SK-N-SH (cell line): ENCODE data around the gene DDC. TPM values are rescaled to one million over a fixed set of nuclear protein-coding genes. Genes with fewer than 3 reads are reported as not detected.

ENCODE experiments used
- CTCF ChIA-PET: fragments of 300-600, 350-600 bp; formaldehyde crosslinking; extraction: SDS; loops from one replicate; lab custom pipeline; 2021; lab: Yijun Ruan, JAX
- POLR2A ChIA-PET: fragments of 350-600 bp; sonication (Branson Sonifier 250); formaldehyde crosslinking; extraction: SDS; loops from one replicate; lab custom pipeline; 2020; ENCODE audit warnings: antibody characterized with exemption, inconsistent platforms; lab: Yijun Ruan, JAX
- DNase-seq: peaks from one replicate; pipeline ENCODE4 v3.0.0; 2012
- H2AFZ ChIP-seq: fragments of 200-600 bp; sonication (generic); 2 replicates; pipeline ENCODE4 v1.8.1; 2016; ENCODE audit warnings: antibody characterized with exemption, mild to moderate bottlenecking, low read depth
- H3F3A ChIP-seq: fragments of 200-600 bp; sonication (generic); replicated peaks from 2 replicates; pipeline ENCODE3; 2016; ENCODE audit warnings: antibody characterized with exemption, mild to moderate bottlenecking; ENCODE audit not compliant: insufficient read depth
- H3K27ac ChIP-seq, 2 experiments: fragments of 200-500 bp in 1 of 2; fragments of 200-600 bp in 1 of 2; sonication (Bioruptor generic) in 1 of 2; sonication (generic), shearing (Covaris generic) in 1 of 2; 2 replicates each; pipeline versions ENCODE4 v1.5.1 to v1.6.1; 2014 to 2016; ENCODE audit warnings: low read depth in 2 of 2, inconsistent platforms in 1 of 2, low read length in 1 of 2, mild to moderate bottlenecking in 1 of 2, mixed read lengths in 1 of 2
- H3K27me3 ChIP-seq: fragments of 200-600 bp; sonication (generic), shearing (Covaris generic); 2 replicates; pipeline ENCODE4 v1.6.1; 2016; ENCODE audit warnings: mixed run types; ENCODE audit not compliant: insufficient read depth
- H3K36me3 ChIP-seq, 2 experiments: fragments of 200-500 bp in 1 of 2; fragments of 200-600 bp in 1 of 2; sonication (Bioruptor generic) in 1 of 2; sonication (generic) in 1 of 2; replicated peaks in 1 of 2; 2 replicates each; pipeline versions ENCODE3 to v1.5.1; 2014 to 2016; ENCODE audit warnings: low read length in 1 of 2, mild to moderate bottlenecking in 1 of 2; ENCODE audit not compliant: insufficient read depth in 2 of 2, control insufficient read depth in 1 of 2
- H3K4me1 ChIP-seq, 2 experiments: fragments of 200-500 bp in 1 of 2; fragments of 200-600 bp in 1 of 2; sonication (Bioruptor generic) in 1 of 2; sonication (generic), shearing (Covaris generic) in 1 of 2; 2 replicates each; pipeline versions ENCODE4 v1.5.1 to v1.6.1; 2014 to 2016; ENCODE audit warnings: low read depth in 1 of 2, low read length in 1 of 2, mixed run types in 1 of 2; ENCODE audit not compliant: insufficient read depth in 2 of 2, control insufficient read depth in 1 of 2
- H3K4me2 ChIP-seq: fragments of 200-600 bp; sonication (generic), shearing (Covaris generic); 2 replicates; pipeline ENCODE4 v1.6.1; 2017; ENCODE audit warnings: mixed run types
- H3K4me3 ChIP-seq, 2 experiments: fragments of 200-500 bp in 1 of 2; fragments of 200-600 bp in 1 of 2; sonication (Bioruptor generic) in 1 of 2; sonication (generic), shearing (Covaris generic) in 1 of 2; 2 replicates each; pipeline versions ENCODE4 v1.5.1 to v1.8.1; 2014 to 2016; ENCODE audit warnings: low read depth in 2 of 2, inconsistent platforms in 1 of 2, low read length in 1 of 2, mild to moderate bottlenecking in 1 of 2, mixed read lengths in 1 of 2, moderate library complexity in 1 of 2
- H3K79me2 ChIP-seq: fragments of 200-600 bp; sonication (generic); 2 replicates; pipeline ENCODE4 v1.8.1; 2017; ENCODE audit warnings: mild to moderate bottlenecking; ENCODE audit not compliant: insufficient read depth
- H3K9ac ChIP-seq: fragments of 200-600 bp; sonication (generic); 2 replicates; pipeline ENCODE4 v1.6.1; 2017; ENCODE audit warnings: mixed run types
- H3K9me2 ChIP-seq: fragments of 200-600 bp; sonication (generic); 2 replicates; pipeline ENCODE4 v1.6.1; 2017; ENCODE audit warnings: mixed run types
- H3K9me3 ChIP-seq: fragments of 200-600 bp; sonication (generic); 2 replicates; pipeline ENCODE4 v1.6.1; 2017; ENCODE audit warnings: mixed run types, mild to moderate bottlenecking, moderate library complexity
- H4K20me1 ChIP-seq: fragments of 200-600 bp; sonication (generic); 2 replicates; pipeline ENCODE4 v1.6.1; 2017; ENCODE audit warnings: mild to moderate bottlenecking, mixed run types; ENCODE audit not compliant: insufficient read depth
- CHD2 ChIP-seq: fragments of 150-350 bp; IDR thresholded peaks from 2 replicates; pipeline ENCODE4 v1.6.1; 2018; ENCODE audit warnings: low read length; ENCODE audit not compliant: partially characterized antibody
- EZH2phosphoT487 ChIP-seq: fragments of 200-600 bp; sonication (generic); IDR thresholded peaks from 2 replicates; pipeline ENCODE4 v1.6.1; 2017; ENCODE audit warnings: low read depth, mixed run types, mild to moderate bottlenecking, antibody characterized with exemption, moderate library complexity, borderline replicate concordance
- FOXJ3 ChIP-seq: sonication (generic); formaldehyde crosslinking; IDR thresholded peaks from 2 replicates; pipeline ENCODE4 v1.5.1; 2020; ENCODE audit warnings: mild to moderate bottlenecking, missing genetic modification reagents
- FOXM1 ChIP-seq: IDR thresholded peaks from 2 replicates; pipeline ENCODE4 v1.4.0; 2012; ENCODE audit warnings: low read depth, mild to moderate bottlenecking
- GATA2 ChIP-seq: sonication (generic); formaldehyde crosslinking; IDR thresholded peaks from 2 replicates; pipeline ENCODE4 v1.5.0; 2020; ENCODE audit warnings: mild to moderate bottlenecking, missing genetic modification reagents
- MEF2A ChIP-seq: IDR thresholded peaks from 2 replicates; pipeline ENCODE4 v1.4.0; 2012; ENCODE audit warnings: low read depth, borderline replicate concordance
- MXI1 ChIP-seq: IDR thresholded peaks from 2 replicates; pipeline ENCODE4 v1.6.1; 2012; ENCODE audit warnings: mild to moderate bottlenecking, low read depth, low read length, improper control_type of control experiment
- NFIC ChIP-seq: IDR thresholded peaks from 2 replicates; pipeline ENCODE4 v1.4.0; 2012; ENCODE audit warnings: borderline replicate concordance
- NRF1 ChIP-seq: IDR thresholded peaks from 2 replicates; pipeline ENCODE4 v1.6.1; 2012; ENCODE audit warnings: low read depth, mild to moderate bottlenecking, low read length
- POLR2AphosphoS5 ChIP-seq: IDR thresholded peaks from 2 replicates; pipeline ENCODE4 v1.6.1; 2012; ENCODE audit warnings: low read depth, low read length
- SMC3 ChIP-seq: IDR thresholded peaks from 2 replicates; pipeline ENCODE4 v1.6.1; 2012; ENCODE audit warnings: low read depth, low read length, improper control_type of control experiment
- TAF1 ChIP-seq: IDR thresholded peaks from 2 replicates; pipeline ENCODE4 v1.6.1; 2012; ENCODE audit warnings: low read depth, mild to moderate bottlenecking, low read length, moderate library complexity, borderline replicate concordance
- TEAD4 ChIP-seq: IDR thresholded peaks from 2 replicates; pipeline ENCODE4 v1.4.0; 2012; ENCODE audit warnings: mild to moderate bottlenecking, borderline replicate concordance; ENCODE audit not compliant: insufficient read depth
- ZBTB33 ChIP-seq: IDR thresholded peaks from 2 replicates; pipeline ENCODE4 v1.4.0; 2012; ENCODE audit warnings: low read depth, borderline replicate concordance
- WGBS: methylation state at CpG from one replicate; pipeline ENCODE4 v1.1.6; 2017; ENCODE audit warnings: low lambda C conversion rate; 5-methylcytosine and 5-hydroxymethylcytosine counted together
- polyA plus RNA-seq, 3 experiments: library from polyadenylated mRNA; depleted of rRNA; stranded (reverse); fragments of >200 nt; gene quantifications; 2 replicates each; pipeline ENCODE4 v1.2.3, GENCODE V29; 2012
- TF ChIP-seq, protein P1 (sequence below): IDR thresholded peaks from 2 replicates; pipeline ENCODE4 v1.4.0; 2012; ENCODE audit warnings: low read depth, borderline replicate concordance
- TF ChIP-seq, protein P2 (sequence below): fragments of 150-350 bp; IDR thresholded peaks from 2 replicates; pipeline ENCODE4 v1.6.1; 2016; ENCODE audit warnings: mild to moderate bottlenecking, low read depth, low read length
- TF ChIP-seq, protein P3 (sequence below): fragments of 200-600 bp; sonication (generic); IDR thresholded peaks from 2 replicates; pipeline ENCODE4 v1.6.1; 2017; ENCODE audit warnings: antibody characterized with exemption, mild to moderate bottlenecking, moderate library complexity

DDC gene
- polyA plus RNA-seq, 1 of the 3 experiments (the other 2 are of a cell fraction) = 1.8 TPM

- Histone ChIP-seq H4K20me1 (no peaks in the 10 kb centered on the region), H3K79me2 (no peaks in the 10 kb centered on the region), H3K4me2 (no peak overlapping the region), H2AFZ (no peak overlapping the region), H3K27me3 (peaks cover 67% of the 10 kb centered on the region), H3K27ac (peak overlapping the region in 1 of 2 experiments; percentile 99; a peak in 3 of 4 replicates), H3K9me2 (no peaks in the 10 kb centered on the region), H3K4me1 (peaks cover 0 to 66% of the 10 kb centered on the region in 2 experiments; a peak in 2 of 4 replicates), H3K36me3 (no peaks in the 10 kb centered on the region), H3K9ac (no peak overlapping the region), H3K4me3 (peak overlapping the region in 1 of 2 experiments; percentile 55; a peak in 2 of 4 replicates), H3F3A (no peaks in the 10 kb centered on the region), H3K9me3 (no peaks in the 10 kb centered on the region)
- no peak for TF ChIP-seq MXI1
- TF ChIP-seq, protein P1, sequence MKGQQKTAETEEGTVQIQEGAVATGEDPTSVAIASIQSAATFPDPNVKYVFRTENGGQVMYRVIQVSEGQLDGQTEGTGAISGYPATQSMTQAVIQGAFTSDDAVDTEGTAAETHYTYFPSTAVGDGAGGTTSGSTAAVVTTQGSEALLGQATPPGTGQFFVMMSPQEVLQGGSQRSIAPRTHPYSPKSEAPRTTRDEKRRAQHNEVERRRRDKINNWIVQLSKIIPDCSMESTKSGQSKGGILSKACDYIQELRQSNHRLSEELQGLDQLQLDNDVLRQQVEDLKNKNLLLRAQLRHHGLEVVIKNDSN = no peak
- TF ChIP-seq TEAD4 = no peak
- peak; percentile 6 for TF ChIP-seq CHD2
- TF ChIP-seq NRF1 = no peak
- TF ChIP-seq GATA2 (CRISPR knock-in tag) = no peak
- TF ChIP-seq NFIC = no peak
- TF ChIP-seq TAF1 = no peak
- POLR2A ChIA-PET = interaction anchor here (0.8 to 4.6 kb wide), 17 partner anchors 8 to 117 kb away, joined by 3 to 103 read pairs (median 10); no protein-coding TSS in a partner anchor
- DNase-seq = no peak
- WGBS = 77% methylated on average over 7 of the region's 7 CpGs
- CTCF ChIA-PET = interaction anchor here (0.6 to 5.1 kb wide), 31 partner anchors 14 to 601 kb away, joined by 3 to 43 read pairs (median 5); no protein-coding TSS in a partner anchor
Measured at GRCh38 chr7:50559881-50560280, 5.3 kb downstream of the DDC start.

DNA sequence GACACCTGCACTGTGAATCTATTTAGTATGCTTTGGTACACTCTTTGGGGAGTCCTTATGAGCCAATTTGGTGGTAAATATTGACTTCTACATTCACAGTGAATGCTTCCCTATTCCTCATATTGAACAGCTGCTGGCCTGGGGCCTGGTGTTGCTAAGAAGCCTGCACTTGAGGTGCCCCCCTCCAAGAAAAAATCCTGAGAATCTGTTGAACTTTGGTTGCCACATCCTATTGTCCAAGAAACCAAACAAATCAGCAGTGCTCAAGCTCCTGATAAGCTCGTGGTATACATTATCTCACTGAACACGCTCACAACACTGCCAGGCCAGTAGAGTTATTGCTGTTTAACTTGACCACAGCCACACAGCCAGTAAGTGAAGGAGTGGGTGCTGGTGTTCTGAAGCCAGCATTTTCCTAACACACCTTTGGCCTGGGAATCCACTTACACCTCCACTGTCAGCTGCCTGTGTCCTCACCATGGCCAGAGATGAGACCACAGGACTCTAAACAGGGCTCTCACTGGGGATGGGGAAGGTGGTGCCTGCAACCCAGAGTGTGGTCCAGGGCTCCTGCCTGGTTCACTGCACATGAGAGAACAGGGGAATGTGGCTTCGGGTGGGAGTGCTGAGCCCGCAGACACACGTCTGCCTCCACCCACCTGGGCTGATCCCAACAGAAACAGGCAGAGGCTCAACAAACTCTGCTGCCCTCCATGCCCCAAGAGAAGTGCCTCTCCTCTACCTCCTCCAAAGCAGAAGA, 6.7 kb downstream of the DDC start:
- Histone ChIP-seq H3K4me3 (peak overlapping the region in 1 of 2 experiments; percentile 55; a peak in 2 of 4 replicates), H3K27me3 (peaks cover 60% of the 10 kb centered on the region), H3K27ac (peak overlapping the region in 1 of 2 experiments; percentile 99; a peak in 2 of 4 replicates), H3K9me3 (no peaks in the 10 kb centered on the region), H3K9ac (no peak overlapping the region), H3F3A (no peaks in the 10 kb centered on the region), H3K36me3 (no peaks in the 10 kb centered on the region), H3K4me2 (no peak overlapping the region), H2AFZ (no peak overlapping the region), H3K79me2 (no peaks in the 10 kb centered on the region), H3K9me2 (no peaks in the 10 kb centered on the region), H3K4me1 (peaks cover 0 to 63% of the 10 kb centered on the region in 2 experiments; a peak in 2 of 4 replicates), H4K20me1 (no peaks in the 10 kb centered on the region)
- peak; percentile 47 for DNase-seq
- TF ChIP-seq MXI1 = peak; percentile 21; the same call in 1 of the 2 replicates
- TF ChIP-seq CHD2 = no peak
- TF ChIP-seq FOXJ3 (CRISPR knock-in tag) = no peak
- no peak for TF ChIP-seq SMC3
- no peak for TF ChIP-seq NRF1
- no peak for TF ChIP-seq MEF2A
- TF ChIP-seq GATA2 (CRISPR knock-in tag) = peak; percentile 41; the same call in 1 of the 2 replicates
- TF ChIP-seq FOXM1 = no peak
- no peak for TF ChIP-seq POLR2AphosphoS5
- TF ChIP-seq EZH2phosphoT487 = no peak
- TF ChIP-seq, protein P1 = no peak
- TF ChIP-seq, protein P2, sequence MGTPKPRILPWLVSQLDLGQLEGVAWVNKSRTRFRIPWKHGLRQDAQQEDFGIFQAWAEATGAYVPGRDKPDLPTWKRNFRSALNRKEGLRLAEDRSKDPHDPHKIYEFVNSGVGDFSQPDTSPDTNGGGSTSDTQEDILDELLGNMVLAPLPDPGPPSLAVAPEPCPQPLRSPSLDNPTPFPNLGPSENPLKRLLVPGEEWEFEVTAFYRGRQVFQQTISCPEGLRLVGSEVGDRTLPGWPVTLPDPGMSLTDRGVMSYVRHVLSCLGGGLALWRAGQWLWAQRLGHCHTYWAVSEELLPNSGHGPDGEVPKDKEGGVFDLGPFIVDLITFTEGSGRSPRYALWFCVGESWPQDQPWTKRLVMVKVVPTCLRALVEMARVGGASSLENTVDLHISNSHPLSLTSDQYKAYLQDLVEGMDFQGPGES = no peak
- TF ChIP-seq ZBTB33 = no peak
- TF ChIP-seq NFIC = no peak
- TF ChIP-seq, protein P3, sequence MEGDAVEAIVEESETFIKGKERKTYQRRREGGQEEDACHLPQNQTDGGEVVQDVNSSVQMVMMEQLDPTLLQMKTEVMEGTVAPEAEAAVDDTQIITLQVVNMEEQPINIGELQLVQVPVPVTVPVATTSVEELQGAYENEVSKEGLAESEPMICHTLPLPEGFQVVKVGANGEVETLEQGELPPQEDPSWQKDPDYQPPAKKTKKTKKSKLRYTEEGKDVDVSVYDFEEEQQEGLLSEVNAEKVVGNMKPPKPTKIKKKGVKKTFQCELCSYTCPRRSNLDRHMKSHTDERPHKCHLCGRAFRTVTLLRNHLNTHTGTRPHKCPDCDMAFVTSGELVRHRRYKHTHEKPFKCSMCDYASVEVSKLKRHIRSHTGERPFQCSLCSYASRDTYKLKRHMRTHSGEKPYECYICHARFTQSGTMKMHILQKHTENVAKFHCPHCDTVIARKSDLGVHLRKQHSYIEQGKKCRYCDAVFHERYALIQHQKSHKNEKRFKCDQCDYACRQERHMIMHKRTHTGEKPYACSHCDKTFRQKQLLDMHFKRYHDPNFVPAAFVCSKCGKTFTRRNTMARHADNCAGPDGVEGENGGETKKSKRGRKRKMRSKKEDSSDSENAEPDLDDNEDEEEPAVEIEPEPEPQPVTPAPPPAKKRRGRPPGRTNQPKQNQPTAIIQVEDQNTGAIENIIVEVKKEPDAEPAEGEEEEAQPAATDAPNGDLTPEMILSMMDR = no peak
- ChIA-PET CTCF (interaction anchor here (0.9 to 5.1 kb wide), 14 partner anchors 12 to 120 kb away, joined by 3 to 38 read pairs (median 4); no protein-coding TSS in a partner anchor), POLR2A (interaction anchor here (0.5 to 4.6 kb wide), 14 partner anchors 9 to 116 kb away, joined by 3 to 103 read pairs (median 6); no protein-coding TSS in a partner anchor)
- WGBS = 19% methylated on average over 5 of the region's 5 CpGs
